Mammary epithelial cell (primary cell): ENCODE results near the gene GPX7.

ENCODE experiments used
- EZH2 ChIP-seq: IDR thresholded peaks from 2 replicates; pipeline ENCODE4 v1.6.1; 2012; ENCODE audit warnings: low read length, inconsistent platforms, borderline replicate concordance
- TF ChIP-seq, protein P1 (sequence below), 2 donors: IDR thresholded peaks in 1 of 2; conservative IDR thresholded peaks in 1 of 2; 2 replicates each; pipeline ENCODE4 v1.5.1; 2011 to 2012; ENCODE audit warnings: inconsistent platforms in 2 of 2, low read length in 2 of 2, mild to moderate bottlenecking in 2 of 2, control low read depth in 1 of 2, low read depth in 1 of 2; ENCODE audit not compliant: insufficient read depth in 1 of 2; ENCODE audit errors: extremely low read depth in 1 of 2

DNA sequence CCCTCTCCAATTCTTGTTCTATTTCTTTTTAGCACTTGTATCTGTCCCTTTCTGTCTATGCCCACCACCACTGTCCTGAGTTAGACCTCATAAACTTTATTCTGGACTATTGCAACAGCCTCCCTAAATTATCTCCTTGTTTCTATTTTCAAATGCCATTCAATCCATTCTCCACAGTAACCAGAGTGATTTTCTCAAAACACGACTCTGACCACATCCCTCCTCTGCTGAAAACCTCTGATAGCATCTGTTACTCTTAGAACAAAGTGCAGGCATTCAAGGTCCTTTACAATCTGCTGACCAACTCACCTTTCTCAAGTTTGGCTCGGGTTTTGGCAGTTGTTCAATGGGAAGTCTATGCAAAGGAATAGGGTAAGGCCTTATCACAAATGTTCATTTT, 22.8 kb upstream of the GPX7 start:
- TF ChIP-seq, protein P1, sequence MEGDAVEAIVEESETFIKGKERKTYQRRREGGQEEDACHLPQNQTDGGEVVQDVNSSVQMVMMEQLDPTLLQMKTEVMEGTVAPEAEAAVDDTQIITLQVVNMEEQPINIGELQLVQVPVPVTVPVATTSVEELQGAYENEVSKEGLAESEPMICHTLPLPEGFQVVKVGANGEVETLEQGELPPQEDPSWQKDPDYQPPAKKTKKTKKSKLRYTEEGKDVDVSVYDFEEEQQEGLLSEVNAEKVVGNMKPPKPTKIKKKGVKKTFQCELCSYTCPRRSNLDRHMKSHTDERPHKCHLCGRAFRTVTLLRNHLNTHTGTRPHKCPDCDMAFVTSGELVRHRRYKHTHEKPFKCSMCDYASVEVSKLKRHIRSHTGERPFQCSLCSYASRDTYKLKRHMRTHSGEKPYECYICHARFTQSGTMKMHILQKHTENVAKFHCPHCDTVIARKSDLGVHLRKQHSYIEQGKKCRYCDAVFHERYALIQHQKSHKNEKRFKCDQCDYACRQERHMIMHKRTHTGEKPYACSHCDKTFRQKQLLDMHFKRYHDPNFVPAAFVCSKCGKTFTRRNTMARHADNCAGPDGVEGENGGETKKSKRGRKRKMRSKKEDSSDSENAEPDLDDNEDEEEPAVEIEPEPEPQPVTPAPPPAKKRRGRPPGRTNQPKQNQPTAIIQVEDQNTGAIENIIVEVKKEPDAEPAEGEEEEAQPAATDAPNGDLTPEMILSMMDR (conservative IDR thresholded peaks at IDR 0.05 in 1 of 2, IDR thresholded peaks at IDR 0.05 in 1 of 2; ENCODE audit: extremely low read depth in 1 of 2, insufficient read depth in 1 of 2, low read depth in 1 of 2, low read length in 2 of 2): no peak
- no peak for TF ChIP-seq EZH2
